Measurements from ENCODE around the gene KY.

DNA sequence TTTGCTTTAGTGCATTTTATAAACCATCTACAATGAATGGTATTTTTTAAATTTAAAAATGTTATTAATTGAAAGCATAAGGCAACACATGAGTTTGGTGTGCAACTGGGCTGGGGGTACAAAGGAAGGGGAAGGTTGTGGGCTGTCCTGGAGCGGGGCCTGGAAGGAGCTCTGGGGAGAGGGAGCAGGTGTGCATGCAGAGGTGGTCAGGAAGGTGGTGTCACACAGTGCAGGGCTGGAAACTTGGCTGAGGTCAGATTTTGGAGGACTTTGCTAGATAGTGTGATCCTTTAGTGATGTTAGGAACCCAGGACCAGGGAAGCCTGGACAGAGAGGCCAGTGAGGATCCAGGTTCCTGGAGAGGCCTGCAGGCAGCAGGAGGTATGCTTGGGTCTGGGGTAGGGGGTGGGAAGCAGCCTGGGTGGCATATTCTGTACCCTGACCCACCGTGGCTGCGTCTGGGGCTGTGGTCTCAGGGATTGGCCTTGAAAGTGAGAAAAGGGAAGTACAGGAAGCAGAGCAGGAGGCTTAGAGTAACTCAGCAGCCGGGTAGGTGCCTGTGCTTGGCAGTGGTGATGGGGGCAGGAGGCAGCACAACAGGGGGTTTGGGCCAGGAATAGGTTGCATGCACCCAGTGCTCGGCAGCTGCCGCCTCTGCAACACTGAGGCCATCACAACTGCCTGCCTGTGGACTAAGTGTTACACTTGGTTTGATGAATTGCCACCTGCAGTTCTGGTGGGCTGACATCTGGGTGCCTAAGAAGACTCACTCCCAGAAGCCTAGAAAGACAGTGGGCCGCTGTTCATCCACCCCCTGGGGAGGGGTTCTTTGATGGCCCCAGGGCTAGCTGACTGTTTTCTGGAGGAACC lies 33.0 kb downstream of the KY start:
- no peak for TF ChIP-seq POLR2AphosphoS5 (IDR thresholded peaks at IDR 0.05; ENCODE audit: borderline replicate concordance, low read depth, low read length)
- no peak for TF ChIP-seq EZH2 (IDR thresholded peaks at IDR 0.05)
- TF ChIP-seq FOXP2 (optimal IDR thresholded peaks at IDR 0.05; ENCODE audit: control extremely low read depth, extremely low read length, insufficient read depth): no peak

Measured in SK-N-MC (cell line).